Fibroblast of skin of back (primary cell): ENCODE results near the gene SLC2A1.

Source experiments
- DNase-seq: peaks from one replicate; pipeline ENCODE4 v3.0.0-alpha.2; 2013

SLC2A1 gene

GRCh38 chr1:42888013-42888633 lies 70.5 kb downstream of the SLC2A1 start:
- no peak for DNase-seq

- DNase-seq = no peak
These were observed 71.3 kb downstream of the SLC2A1 start for GRCh38 chr1:42887366-42887765.

- DNase-seq = no peak
These were observed 71.9 kb downstream of the SLC2A1 start for GRCh38 chr1:42886800-42887199.

GRCh38 chr1:42886046-42886739 lies 72.5 kb downstream of the SLC2A1 start:
- no peak for DNase-seq

- DNase-seq = no peak
These were observed 78.3 kb downstream of the SLC2A1 start for GRCh38 chr1:42880384-42880783.

GRCh38 chr1:42877380-42877779 lies 81.3 kb downstream of the SLC2A1 start:
- no peak for DNase-seq

GRCh38 chr1:42876009-42876408 lies 82.7 kb downstream of the SLC2A1 start:
- no peak for DNase-seq
